ENCODE measurements around the gene LRP5.

The LRP5 gene

DNA sequence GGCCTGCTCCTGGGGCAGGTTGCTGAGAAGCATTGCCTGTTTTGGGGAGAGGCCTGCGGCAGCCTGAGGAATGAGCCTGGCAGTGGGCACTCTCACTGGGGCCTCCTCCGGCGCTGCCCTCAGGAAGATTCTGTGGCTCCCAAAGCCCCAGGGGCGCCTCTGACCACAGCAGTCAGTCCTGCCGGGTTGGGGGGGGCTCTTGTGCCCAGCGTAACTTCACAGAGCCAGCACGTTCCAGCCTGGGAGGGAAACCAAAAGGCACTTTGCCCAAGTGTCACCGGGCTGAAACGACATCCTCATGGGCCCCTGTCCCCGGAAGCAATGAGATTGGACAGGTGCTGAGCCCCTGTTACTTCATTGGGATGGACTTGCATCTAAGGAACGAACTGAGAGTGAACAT, 4.3 kb upstream of the LRP5 start:
- Histone ChIP-seq H3K4me1 (ENCODE audit: insufficient read depth, poor library complexity, severe bottlenecking) (no peaks in the 10 kb centered on the region), H3K36me3 (ENCODE audit: low read depth) (no peaks in the 10 kb centered on the region), H3K4me3 (ENCODE audit: severe bottlenecking) (no peak overlapping the region), H3K27me3 (ENCODE audit: insufficient read depth, poor library complexity, severe bottlenecking) (no peaks in the 10 kb centered on the region), H3K27ac (ENCODE audit: poor library complexity, severe bottlenecking) (no peak overlapping the region), H3K9me3 (ENCODE audit: severe bottlenecking) (no peaks in the 10 kb centered on the region)
- DNase-seq (ENCODE audit: low spot score): no peak
- ATAC-seq (ENCODE audit: low read depth): no peak
- TF ChIP-seq, protein P1, sequence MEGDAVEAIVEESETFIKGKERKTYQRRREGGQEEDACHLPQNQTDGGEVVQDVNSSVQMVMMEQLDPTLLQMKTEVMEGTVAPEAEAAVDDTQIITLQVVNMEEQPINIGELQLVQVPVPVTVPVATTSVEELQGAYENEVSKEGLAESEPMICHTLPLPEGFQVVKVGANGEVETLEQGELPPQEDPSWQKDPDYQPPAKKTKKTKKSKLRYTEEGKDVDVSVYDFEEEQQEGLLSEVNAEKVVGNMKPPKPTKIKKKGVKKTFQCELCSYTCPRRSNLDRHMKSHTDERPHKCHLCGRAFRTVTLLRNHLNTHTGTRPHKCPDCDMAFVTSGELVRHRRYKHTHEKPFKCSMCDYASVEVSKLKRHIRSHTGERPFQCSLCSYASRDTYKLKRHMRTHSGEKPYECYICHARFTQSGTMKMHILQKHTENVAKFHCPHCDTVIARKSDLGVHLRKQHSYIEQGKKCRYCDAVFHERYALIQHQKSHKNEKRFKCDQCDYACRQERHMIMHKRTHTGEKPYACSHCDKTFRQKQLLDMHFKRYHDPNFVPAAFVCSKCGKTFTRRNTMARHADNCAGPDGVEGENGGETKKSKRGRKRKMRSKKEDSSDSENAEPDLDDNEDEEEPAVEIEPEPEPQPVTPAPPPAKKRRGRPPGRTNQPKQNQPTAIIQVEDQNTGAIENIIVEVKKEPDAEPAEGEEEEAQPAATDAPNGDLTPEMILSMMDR (IDR thresholded peaks at IDR 0.05; ENCODE audit: poor library complexity, severe bottlenecking): no peak

DNA sequence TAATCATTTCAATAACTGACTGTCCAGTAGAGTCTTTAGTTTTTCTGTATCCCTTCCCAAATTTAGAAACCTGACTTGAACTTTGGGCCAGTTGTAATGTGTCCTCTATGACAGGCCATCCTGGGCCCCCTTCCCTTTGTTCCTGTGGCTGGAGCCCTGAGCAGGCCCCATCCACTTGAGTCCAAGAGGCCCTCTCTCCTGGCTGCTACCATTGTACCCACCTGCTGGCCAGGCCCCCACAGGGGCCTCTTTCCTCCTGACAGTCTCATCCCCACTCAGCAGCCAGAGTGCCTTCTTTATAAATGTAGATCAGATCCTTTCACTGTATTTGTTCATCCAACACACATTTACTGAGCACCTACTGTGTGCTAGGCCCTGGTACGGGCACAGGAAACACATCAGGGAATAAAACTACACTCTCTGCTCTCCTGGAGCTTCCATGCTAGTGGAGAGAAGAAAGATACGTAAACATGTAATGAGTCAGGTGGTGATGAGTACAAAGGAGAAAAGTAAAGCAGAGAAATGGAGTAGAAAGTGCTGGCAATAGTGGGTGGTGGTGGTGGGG, 2.7 kb upstream of the LRP5 start:
- ATAC-seq (ENCODE audit: low read depth): no peak

DNA sequence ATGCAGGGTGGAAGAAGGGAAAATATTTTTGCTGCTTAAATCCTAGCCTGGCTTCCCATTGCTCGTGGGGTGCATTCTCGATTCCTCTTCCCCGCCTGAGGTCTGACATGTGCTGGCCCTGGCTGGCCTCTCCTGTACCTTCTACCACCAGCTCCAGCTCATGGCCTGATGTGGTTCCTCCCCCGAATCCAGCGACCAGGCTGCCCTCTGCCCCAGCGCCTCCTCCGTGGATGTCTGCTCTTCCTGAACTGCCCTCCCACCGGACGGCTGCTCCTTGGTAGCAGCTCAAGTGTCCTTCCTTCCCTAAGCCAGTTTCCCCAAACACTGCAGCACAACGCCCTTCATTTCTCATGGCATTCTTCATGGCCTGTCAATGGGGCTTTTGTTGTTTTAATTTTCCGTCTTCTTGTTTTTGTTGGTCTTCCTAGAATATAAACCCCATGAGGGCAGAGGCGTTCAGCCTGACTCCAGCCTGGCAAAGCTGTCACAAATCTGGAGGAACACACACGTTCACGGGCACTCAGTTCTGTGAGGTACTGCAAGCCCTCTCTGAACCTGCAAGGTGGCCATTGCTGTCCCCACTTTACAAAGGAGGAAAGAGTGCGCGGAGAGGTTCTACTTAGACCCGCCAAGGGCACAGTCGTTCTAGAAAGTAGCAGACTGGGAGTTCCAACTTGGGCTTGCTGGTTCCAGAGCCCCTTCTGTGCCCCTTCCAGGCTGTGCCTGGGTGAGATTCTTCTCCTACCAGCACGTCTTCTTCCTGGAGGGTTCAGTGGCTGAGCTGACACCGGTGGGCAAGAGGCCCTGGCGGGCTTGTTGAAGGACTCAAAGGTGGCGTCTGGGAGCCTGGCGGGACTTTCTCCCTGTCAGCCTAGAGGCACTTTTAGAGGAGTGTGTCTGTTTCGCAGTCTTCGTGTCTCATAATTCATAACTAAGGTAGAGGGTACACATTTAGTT, 953 bp upstream of the LRP5 start:
- no peak overlapping the region for H3K4me3 ChIP-seq (ENCODE audit: severe bottlenecking)
- peaks cover 14% of the 10 kb centered on the region for H3K4me1 ChIP-seq (ENCODE audit: insufficient read depth, poor library complexity, severe bottlenecking)
- H3K36me3 ChIP-seq (ENCODE audit: low read depth): no peaks in the 10 kb centered on the region
- peak overlapping the region; percentile 91 for H3K27ac ChIP-seq (ENCODE audit: poor library complexity, severe bottlenecking)
- H3K27me3 ChIP-seq (ENCODE audit: insufficient read depth, poor library complexity, severe bottlenecking): no peaks in the 10 kb centered on the region
- DNase-seq (ENCODE audit: low spot score) (no peak), ATAC-seq (ENCODE audit: low read depth) (no peak)
- TF ChIP-seq, protein P1 (IDR thresholded peaks at IDR 0.05; ENCODE audit: poor library complexity, severe bottlenecking): no peak
- H3K9me3 ChIP-seq (ENCODE audit: severe bottlenecking): no peaks in the 10 kb centered on the region

More for the DNA sequence above, 2.7 kb upstream of the LRP5 start:
- H3K27me3 ChIP-seq (ENCODE audit: insufficient read depth, poor library complexity, severe bottlenecking): no peaks in the 10 kb centered on the region
- no peak overlapping the region for H3K27ac ChIP-seq (ENCODE audit: poor library complexity, severe bottlenecking)
- H3K4me1 ChIP-seq (ENCODE audit: insufficient read depth, poor library complexity, severe bottlenecking): peaks cover 6% of the 10 kb centered on the region
- no peaks in the 10 kb centered on the region for H3K36me3 ChIP-seq (ENCODE audit: low read depth)
- H3K4me3 ChIP-seq (ENCODE audit: severe bottlenecking): no peak overlapping the region
- H3K9me3 ChIP-seq (ENCODE audit: severe bottlenecking): no peaks in the 10 kb centered on the region
- DNase-seq (ENCODE audit: low spot score): no peak
- TF ChIP-seq, protein P1 (IDR thresholded peaks at IDR 0.05; ENCODE audit: poor library complexity, severe bottlenecking): no peak

DNA sequence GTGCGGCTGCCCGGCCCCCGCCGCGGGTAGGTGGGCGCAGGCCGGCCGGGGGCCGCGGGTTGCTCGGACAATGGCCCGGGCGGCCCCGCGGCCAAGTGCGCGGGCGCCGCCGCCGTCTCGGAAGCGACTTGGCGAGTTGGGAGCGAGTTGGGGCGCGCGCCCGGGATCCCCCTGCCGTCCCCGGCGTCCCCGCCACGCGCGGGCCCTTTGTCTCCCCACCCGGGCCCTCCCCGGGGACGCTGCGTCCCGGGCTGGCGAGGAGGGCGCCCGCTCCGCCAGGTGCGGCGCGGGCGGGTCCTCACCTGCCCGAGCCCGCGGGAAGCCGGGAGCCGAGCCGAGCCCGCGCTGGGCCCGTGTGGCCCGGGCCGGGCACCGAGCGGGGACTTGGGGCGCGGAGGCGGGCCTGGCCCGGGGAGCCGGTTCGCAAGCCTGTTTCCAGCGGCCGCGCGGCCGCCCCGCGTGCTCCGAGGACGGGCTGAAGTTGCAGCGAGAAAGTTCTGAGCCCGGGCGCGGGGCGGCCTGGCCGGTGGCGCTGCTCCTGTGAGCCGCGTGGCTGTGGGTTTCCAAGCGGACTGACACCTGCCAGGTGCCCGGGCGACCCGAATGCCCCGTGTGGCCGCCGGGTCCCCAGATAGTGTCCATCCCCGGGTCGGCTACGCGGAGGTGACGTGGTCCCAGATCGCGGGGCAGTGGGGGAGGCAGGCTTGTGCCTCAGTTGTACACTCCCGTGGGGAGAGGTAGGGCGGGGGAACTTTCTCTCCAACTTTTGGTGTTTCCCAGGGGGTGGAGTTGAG, 586 bp downstream of the LRP5 start:
- Histone ChIP-seq H3K4me3 (ENCODE audit: severe bottlenecking) (peak overlapping the region; percentile 99), H3K27ac (ENCODE audit: poor library complexity, severe bottlenecking) (peak overlapping the region; percentile 91), H3K27me3 (ENCODE audit: insufficient read depth, poor library complexity, severe bottlenecking) (no peaks in the 10 kb centered on the region), H3K9me3 (ENCODE audit: severe bottlenecking) (no peaks in the 10 kb centered on the region), H3K4me1 (ENCODE audit: insufficient read depth, poor library complexity, severe bottlenecking) (peaks cover 14% of the 10 kb centered on the region), H3K36me3 (ENCODE audit: low read depth) (no peaks in the 10 kb centered on the region)
- TF ChIP-seq, protein P1 (IDR thresholded peaks at IDR 0.05; ENCODE audit: poor library complexity, severe bottlenecking): no peak
- no peak for ATAC-seq (ENCODE audit: low read depth)
- DNase-seq (ENCODE audit: low spot score): no peak

All from RWPE2 (cell line).